ENCODE measurements around the gene TMEM202.
"Not testable (repeated sequence)": the region's sequence is repeated elsewhere in the genome, so short reads cannot be mapped to it uniquely, and the experiment has no call there.

TMEM202 gene

GRCh38 chr15:72404356-72404755, 6.3 kb downstream of the TMEM202 start:
- DNase-seq: no peak

GRCh38 chr15:72404841-72405240, 6.7 kb downstream of the TMEM202 start:
- no peak for DNase-seq

GRCh38 chr15:72406936-72407335, 8.8 kb downstream of the TMEM202 start:
- no peak for DNase-seq

- DNase-seq: no peak
These were observed 13.0 kb downstream of the TMEM202 start for GRCh38 chr15:72411111-72411510.

GRCh38 chr15:72411544-72411943, 13.4 kb downstream of the TMEM202 start:
- DNase-seq: no peak

- not testable (repeated sequence) for DNase-seq
These were observed 15.2 kb downstream of the TMEM202 start for GRCh38 chr15:72413337-72413736.

GRCh38 chr15:72415304-72415703, 17.2 kb downstream of the TMEM202 start:
- no peak for DNase-seq

- DNase-seq: not testable (repeated sequence)
These were observed 21.7 kb downstream of the TMEM202 start for GRCh38 chr15:72419768-72420167.

- no peak for DNase-seq
These were observed 22.5 kb downstream of the TMEM202 start for GRCh38 chr15:72420576-72420975.

GRCh38 chr15:72421484-72421883, 23.4 kb downstream of the TMEM202 start:
- no peak for DNase-seq

- no peak for DNase-seq
These were observed 25.2 kb downstream of the TMEM202 start for GRCh38 chr15:72423256-72423655.

- no peak for DNase-seq
These were observed 28.6 kb downstream of the TMEM202 start for GRCh38 chr15:72426753-72427152.

- no peak for DNase-seq
These were observed 39.7 kb downstream of the TMEM202 start for GRCh38 chr15:72437650-72438316.

- DNase-seq: not testable (repeated sequence)
These were observed 44.7 kb downstream of the TMEM202 start for GRCh38 chr15:72442848-72443247.

- DNase-seq: no peak
These were observed 47.3 kb downstream of the TMEM202 start for GRCh38 chr15:72445426-72445825.

- DNase-seq: no peak
These were observed 52.7 kb downstream of the TMEM202 start for GRCh38 chr15:72450805-72451204.

- no peak for DNase-seq
These were observed 53.1 kb downstream of the TMEM202 start for GRCh38 chr15:72451224-72451623.

GRCh38 chr15:72456684-72457083, 58.6 kb downstream of the TMEM202 start:
- no peak for DNase-seq
